ENCODE measurements around the gene ACAP3.

Gene ACAP3

DNA sequence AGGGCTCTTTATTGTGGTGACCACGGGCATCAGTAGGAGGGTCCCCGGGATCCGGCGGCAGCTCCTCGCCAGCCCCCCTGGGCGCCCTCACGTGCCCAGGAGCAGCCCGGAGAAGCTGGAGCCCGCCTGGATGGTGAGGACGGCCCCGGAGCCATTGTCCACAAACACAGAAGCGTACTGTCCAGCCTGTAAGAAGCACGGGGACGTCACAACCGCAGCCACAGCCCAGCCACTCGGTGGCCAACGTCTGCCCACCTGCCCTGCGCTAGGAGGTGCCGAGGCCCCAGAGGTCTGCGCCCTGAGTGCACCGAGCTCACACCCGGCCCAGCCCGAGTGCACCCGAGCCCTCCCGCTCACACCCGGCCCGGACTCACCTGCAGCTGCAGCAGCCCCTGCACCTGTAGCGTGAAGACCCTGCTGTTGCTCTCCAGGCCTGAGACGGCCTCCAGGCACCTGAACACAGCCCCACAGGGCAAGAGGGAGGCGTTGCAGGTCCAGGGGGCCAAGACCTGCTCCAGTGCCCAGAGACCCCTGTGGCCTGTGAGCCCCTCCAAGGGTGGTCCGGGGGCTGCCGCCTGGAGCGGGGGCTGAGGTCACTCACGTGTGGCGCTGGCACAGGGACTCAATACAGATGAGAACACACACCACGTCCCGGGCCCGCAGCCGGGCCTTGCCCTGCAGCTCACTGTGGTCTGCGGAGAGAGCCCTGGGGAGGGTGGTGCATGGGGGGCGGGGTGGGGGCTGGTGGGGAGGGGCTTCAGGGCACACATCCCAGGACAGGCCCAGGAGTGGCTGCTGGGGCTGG lies 65.1 kb downstream of the ACAP3 start:
- no peak for DNase-seq

Data from CD4-positive, alpha-beta T cell treated with Interleukin-10 for 1 hour (primary cell).